ENCODE data around the gene VPS41. TPM values are rescaled to one million over a fixed set of nuclear protein-coding genes. Genes with fewer than 3 reads are reported as not detected.

Gene VPS41
- polyA plus RNA-seq, 3 donors, result 70.1 to 90.3 (median 75.3) TPM

- no peak for DNase-seq (ENCODE audit: extremely low read depth in 1 of 11, low read depth in 9 of 11, low spot score in 4 of 11)
Measured at GRCh38 chr7:38775506-38776175, 133.3 kb downstream of the VPS41 start.

DNA sequence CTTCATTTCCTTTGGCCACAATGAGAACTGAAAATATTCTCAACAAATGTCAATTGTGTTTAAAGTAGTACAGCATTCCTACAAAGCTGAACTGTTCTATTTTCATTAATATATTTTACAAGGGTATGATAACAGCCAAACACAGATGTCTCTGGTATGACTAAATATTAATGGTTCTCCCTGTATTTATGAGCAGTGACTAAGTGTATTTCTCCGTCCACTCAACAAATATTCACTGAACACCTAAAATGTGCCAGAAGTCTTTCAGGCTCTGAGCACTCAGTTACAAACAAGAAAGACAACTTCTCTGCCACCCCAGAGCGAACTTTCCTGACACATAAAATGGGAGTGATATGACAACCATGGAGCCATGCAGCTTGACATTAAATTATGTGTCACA is 135.6 kb downstream of the VPS41 start:
- DNase-seq (ENCODE audit: extremely low read depth in 1 of 11, low read depth in 9 of 11, low spot score in 4 of 11), result no peak

GRCh38 chr7:38760226-38760625 is 148.8 kb downstream of the VPS41 start:
- DNase-seq (ENCODE audit: extremely low read depth in 1 of 11, low read depth in 9 of 11, low spot score in 4 of 11), result no peak

DNA sequence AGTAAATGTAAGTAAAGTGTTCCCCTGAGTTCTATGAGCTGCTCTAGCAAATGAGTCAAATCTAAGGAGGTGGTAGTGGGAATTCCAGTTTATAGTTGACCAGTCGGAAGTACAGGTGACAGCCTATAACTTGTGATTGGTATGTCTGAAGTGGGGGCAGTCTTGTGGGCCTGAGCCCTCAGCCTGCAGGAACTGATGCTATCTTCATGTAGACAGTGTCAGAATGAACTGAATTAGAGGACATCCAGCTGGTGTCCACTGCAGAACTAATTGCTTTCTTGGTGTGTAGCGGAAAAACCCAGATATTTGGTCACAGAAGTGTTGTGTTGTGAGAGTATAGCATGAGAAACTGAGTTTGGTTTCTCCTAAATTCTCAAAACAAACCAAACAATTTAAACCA is 150.0 kb downstream of the VPS41 start:
- no peak for DNase-seq (ENCODE audit: extremely low read depth in 1 of 11, low read depth in 9 of 11, low spot score in 4 of 11)

DNA sequence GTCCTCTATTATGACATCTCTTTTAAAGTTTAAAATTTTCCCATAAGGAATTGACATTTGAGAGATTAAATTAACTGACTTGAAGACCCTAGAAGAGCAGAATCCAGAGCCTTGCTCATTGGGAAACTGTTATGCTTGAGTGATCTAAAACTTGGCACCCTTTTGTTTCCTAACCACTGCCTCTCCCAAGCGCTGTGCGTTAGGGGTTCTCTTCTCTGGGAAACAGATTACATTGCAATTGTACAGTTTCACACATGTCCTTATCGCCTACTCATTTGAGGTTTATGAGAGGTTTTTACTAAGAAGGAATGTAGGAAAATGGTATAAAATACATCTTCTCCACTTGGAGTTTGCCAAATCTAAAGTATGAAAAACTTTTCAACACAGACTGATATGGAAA is 151.1 kb downstream of the VPS41 start:
- no peak for DNase-seq (ENCODE audit: extremely low read depth in 1 of 11, low read depth in 9 of 11, low spot score in 4 of 11)

GRCh38 chr7:38756521-38756920 is 152.5 kb downstream of the VPS41 start:
- no peak for DNase-seq (ENCODE audit: extremely low read depth in 1 of 11, low read depth in 9 of 11, low spot score in 4 of 11)

DNA sequence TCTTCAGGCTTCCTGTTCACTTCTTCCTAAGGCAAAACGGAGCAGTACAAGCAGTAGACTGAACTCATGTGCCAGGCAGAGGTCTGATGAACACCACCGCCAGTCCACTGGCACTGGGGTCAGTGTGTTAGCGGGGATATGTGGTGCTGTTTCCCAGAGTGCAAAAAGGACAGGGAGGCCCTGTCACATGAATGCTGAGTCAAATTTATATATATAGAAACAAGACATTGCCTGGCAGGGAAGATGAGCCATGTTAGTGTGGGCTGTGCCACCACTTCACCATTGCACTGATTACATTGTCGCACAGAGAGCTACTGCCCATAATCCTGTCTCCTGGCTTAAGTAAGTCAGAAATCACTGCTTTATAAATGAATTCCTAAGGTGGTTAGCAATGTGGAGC is 155.6 kb downstream of the VPS41 start:
- DNase-seq (ENCODE audit: extremely low read depth in 1 of 11, low read depth in 9 of 11, low spot score in 4 of 11), result no peak

DNA sequence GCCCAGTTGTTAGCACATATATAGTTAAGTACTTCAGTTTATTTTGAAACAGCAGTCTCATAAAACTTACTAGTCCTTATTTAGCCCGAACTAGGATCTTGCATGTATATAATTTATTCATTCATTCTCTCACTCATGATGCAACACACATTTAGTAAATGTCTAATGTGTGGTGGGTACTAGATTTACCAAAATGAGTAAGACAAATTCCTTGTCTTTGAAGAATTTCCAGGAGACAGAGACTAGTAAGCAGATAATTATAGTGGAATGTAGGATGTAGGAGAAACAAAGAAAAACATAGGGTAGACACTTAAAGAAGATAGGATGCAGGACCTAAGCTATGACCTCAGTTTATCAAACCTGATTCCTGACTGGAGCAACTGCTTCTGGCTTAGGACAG is 157.6 kb downstream of the VPS41 start:
- DNase-seq (ENCODE audit: extremely low read depth in 1 of 11, low read depth in 9 of 11, low spot score in 4 of 11), result no peak

DNA sequence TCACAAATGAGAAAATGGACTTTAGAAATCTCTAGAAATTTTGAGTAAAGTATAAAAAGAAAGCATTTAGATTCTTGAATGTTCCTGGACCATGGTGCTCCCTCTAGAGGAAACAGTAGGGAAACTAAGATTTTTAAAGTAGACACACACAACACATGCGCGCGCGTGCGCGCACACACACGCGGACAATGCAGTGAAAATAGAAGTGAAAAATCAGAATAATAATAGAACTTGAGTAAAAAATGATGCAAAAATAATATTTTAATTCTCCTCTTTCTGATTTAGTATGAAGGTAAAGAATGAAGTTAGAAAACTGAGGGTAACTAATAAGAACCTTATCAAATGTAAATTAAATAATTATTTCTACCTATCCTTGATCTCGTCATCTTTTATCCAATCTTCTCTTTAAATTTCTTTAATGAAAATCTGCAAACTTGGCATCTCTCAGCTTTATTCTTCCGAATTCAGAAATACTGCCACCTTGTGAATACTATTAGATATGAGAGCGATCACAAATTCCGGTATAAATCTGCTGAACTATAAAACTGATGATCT is 160.9 kb downstream of the VPS41 start:
- DNase-seq (ENCODE audit: extremely low read depth in 1 of 11, low read depth in 9 of 11, low spot score in 4 of 11), result no peak

- DNase-seq (ENCODE audit: extremely low read depth in 1 of 11, low read depth in 9 of 11, low spot score in 4 of 11), result no peak
Measured at GRCh38 chr7:38746438-38746837, 162.6 kb downstream of the VPS41 start.

- no peak for DNase-seq (ENCODE audit: extremely low read depth in 1 of 11, low read depth in 9 of 11, low spot score in 4 of 11)
Measured at GRCh38 chr7:38744746-38745145, 164.2 kb downstream of the VPS41 start.

- DNase-seq (ENCODE audit: extremely low read depth in 1 of 11, low read depth in 9 of 11, low spot score in 4 of 11), result no peak
Measured at GRCh38 chr7:38743899-38744298, 165.1 kb downstream of the VPS41 start.

DNA sequence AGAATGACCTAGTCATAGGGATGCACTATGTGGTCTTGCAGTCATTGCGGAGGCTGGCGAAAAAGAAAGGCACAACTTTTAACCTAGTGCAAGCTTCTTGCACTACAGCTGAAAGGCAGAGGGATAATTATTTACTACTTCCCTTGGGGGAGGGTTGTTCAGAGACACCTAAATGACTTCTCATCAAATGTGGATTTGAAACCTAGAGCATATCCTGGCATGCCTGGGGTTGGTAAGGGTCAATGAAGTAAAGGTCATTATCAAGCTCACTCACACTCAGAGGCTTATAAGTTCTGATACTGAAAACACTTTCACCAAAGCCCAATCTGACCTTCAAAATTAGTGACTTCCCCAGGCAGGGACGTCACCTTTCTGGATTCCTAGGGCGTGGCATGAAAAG is 168.9 kb downstream of the VPS41 start:
- no peak for DNase-seq (ENCODE audit: extremely low read depth in 1 of 11, low read depth in 9 of 11, low spot score in 4 of 11)

DNA sequence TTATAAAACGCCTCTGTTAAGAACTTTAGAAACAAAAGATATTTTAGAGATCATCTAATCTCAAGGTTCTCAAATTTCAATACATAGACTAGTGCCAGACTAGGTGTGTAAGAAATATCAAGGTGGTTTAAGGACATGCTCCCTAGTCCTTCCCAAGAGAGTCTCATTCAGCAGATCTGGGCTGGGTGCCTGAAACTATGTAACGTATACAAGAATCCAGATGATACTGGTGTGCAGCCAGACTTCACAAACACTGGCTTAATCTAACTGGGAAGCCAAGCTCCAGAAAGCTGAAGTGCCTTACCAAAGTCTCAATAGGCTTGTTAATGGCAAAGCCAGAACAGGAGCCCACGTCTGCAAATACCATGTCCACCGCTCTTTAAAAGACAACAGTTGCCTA is 172.9 kb downstream of the VPS41 start:
- no peak for DNase-seq (ENCODE audit: extremely low read depth in 1 of 11, low read depth in 9 of 11, low spot score in 4 of 11)

DNA sequence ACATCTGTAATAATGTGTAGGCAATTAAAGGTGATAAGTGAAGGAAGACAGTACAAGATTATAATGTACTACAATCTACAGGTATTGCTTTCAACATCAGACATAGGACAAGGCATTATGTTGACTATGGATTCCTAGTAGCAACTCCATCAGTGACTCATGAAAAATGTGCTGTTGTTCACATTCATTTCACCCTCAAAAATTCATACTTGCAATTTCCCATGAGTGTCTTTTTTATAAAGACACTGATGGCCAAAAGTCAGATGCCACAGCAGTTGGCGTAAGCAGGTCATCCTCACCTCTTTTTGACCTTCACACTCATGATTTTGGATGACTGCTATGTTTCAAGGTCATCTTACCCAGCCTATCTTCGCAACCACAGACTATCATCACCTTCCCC is 177.8 kb downstream of the VPS41 start:
- no peak for DNase-seq (ENCODE audit: extremely low read depth in 1 of 11, low read depth in 9 of 11, low spot score in 4 of 11)

DNA sequence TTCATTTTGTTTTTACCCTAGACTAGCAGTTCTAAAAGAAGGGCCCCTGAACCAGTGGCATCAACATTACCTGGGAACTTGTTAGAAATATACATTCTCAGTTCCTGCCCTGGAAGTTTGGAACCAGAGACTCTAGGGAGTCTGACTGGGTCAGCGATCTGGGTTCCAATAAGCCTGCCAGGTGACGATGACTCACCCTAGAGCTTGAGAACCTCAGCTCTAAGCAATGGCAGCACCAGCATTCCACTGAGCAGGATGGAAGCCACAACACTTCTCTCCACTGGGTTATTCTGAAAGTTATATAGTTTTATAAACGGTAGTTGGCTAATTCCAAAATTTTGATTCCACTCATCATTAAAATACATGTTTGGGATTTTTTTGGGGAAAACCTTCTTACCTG is 180.8 kb downstream of the VPS41 start:
- DNase-seq (ENCODE audit: extremely low read depth in 1 of 11, low read depth in 9 of 11, low spot score in 4 of 11), result no peak

DNA sequence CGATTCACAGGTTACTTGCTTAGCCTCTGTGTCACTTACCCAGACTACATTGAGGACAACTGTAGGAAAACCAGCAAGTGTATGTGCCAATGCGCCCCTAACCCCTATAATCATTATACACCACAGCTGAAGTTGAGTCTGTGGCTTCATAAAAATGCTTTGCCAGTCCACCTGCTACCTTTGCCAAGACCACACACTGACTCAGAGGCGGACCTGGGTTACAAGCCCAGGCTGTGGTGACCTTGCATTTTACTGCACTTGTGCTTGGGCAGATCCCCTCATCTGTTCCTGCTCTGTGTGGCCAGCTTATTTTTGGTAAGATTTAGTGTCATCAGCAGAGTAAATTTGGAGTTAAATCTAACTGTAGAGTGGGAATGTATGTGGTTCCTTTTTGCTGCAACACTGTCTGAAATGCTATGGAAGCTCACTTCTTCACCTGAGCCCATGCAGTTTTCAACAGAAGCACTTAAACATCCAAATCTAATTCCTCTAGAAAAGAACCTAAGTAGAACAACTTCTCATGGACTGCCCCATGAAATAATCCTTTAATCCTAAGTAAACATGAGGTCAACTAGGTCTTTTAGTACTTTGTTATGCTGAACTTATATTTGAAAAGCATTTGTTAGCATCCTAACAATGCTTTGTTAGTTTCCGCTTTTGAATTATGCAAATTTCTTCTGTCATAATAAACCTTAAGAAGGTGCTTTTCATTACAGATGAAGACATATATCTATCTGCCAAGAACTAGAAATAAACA is 181.6 kb downstream of the VPS41 start:
- DNase-seq (ENCODE audit: extremely low read depth in 1 of 11, low read depth in 9 of 11, low spot score in 4 of 11), result no peak

- DNase-seq (ENCODE audit: extremely low read depth in 1 of 11, low read depth in 9 of 11, low spot score in 4 of 11), result no peak
Measured at GRCh38 chr7:38723327-38723726, 185.7 kb downstream of the VPS41 start.

DNA sequence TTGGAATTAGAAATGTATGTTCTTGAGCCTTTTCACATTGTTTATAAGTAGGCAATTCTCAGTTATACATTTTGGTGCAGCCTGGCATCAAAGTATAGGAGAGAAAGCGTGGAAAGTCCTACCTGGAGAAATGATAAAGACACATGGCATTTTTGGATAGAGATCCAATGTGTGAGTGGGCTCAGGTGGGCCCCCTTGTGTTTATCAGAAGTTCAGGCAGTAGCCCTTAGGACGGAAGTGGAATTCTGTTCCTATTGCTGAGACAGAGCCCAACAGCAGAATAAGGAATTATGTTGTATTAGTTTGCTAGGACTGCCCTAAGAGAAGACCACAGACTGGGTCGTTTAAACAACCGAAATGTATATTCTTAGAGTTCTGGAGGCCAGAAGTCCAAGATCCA is 192.6 kb downstream of the VPS41 start:
- DNase-seq (ENCODE audit: extremely low read depth in 1 of 11, low read depth in 9 of 11, low spot score in 4 of 11), result no peak

DNA sequence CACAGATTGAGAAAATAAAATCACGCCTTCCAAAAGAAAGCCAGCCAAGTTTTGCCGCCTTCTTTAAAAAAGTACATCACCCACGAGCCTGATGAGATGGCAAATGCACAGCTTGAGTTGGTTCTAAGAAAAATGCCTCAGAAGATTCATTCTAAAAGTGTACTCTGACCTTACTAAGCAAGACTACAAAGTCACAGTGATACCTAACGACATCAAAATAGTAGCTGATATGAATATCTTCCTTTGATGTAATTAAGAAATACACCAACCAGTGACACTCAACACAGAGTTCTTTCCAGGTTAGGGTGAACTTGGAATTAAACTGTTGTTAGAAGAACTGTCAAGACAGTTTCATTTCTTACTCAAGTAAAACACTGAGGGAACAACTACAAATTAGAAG is 199.9 kb downstream of the VPS41 start:
- no peak for DNase-seq (ENCODE audit: extremely low read depth in 1 of 11, low read depth in 9 of 11, low spot score in 4 of 11)

- no peak for DNase-seq (ENCODE audit: extremely low read depth in 1 of 11, low read depth in 9 of 11, low spot score in 4 of 11)
Measured at GRCh38 chr7:38704751-38705150, 204.2 kb downstream of the VPS41 start.

Measured in renal cortex interstitium (tissue), 11 donors.